ENCODE results near the gene KRTAP5-8. TPM values are rescaled to one million over a fixed set of nuclear protein-coding genes. Genes with fewer than 3 reads are reported as not detected.

The KRTAP5-8 gene
- total and polyA plus RNA-seq, 9 of the 15 experiments (the other 6 are each of a cell fraction or from before 2014, with no cell fraction given), result not detected

- Histone ChIP-seq H3K9me1 (ENCODE audit: control insufficient read depth, insufficient read depth, low read length) (no peaks in the 10 kb centered on the region), H3K27me3 (ENCODE audit: control insufficient read depth in 2 of 2, insufficient read depth in 2 of 2, low read length in 2 of 2) (peaks cover 4 to 18% of the 10 kb centered on the region in 2 experiments; a peak in 3 of 5 replicates), H3K79me2 (ENCODE audit: control insufficient read depth, insufficient read depth, low read length) (no peaks in the 10 kb centered on the region), H3K4me2 (ENCODE audit: insufficient read depth, low read length) (no peak overlapping the region), H2AFZ (ENCODE audit: low read depth, low read length) (no peak overlapping the region), H3K4me3 (no peak overlapping the region), H4K20me1 (replicated peaks; ENCODE audit: control insufficient read depth, insufficient read depth, low read length) (no peaks in the 10 kb centered on the region), H3K9ac (ENCODE audit: insufficient read depth in 1 of 2, low read depth in 2 of 2, low read length in 2 of 2) (no peak overlapping the region), H3K36me3 (ENCODE audit: control insufficient read depth, insufficient read depth, low read length) (no peaks in the 10 kb centered on the region), H3K27ac (ENCODE audit: extremely low read depth, low read depth, low read length) (no peak overlapping the region), H3K9me3 (replicated peaks; ENCODE audit: control insufficient read depth, insufficient read depth, low read depth, low read length) (no peaks in the 10 kb centered on the region), H3K4me1 (replicated peaks in 1 of 2; ENCODE audit: control insufficient read depth in 2 of 2, insufficient read depth in 2 of 2, low read length in 2 of 2) (peaks cover 0 to 11% of the 10 kb centered on the region in 2 experiments; a peak in 1 of 5 replicates)
- ATAC-seq, result no peak
- in situ Hi-C loops (cut with MboI) (no loop called here), intact Hi-C loops (cut with micrococcal nuclease) (no loop called here)
- WGBS (ENCODE audit: insufficient coverage, low coverage, missing lambda C conversion rate), result 12% methylated on average over 10 of the region's 10 CpGs
- BruUV-seq (replicated peaks), result no TSS peak
- DNase-seq (ENCODE audit: extremely low read depth in 1 of 4, low spot score in 3 of 4), result no peak
- CTCF ChIA-PET (ENCODE audit: low intra/inter-chr PET ratio), result no interaction called here
- no peak for FAIRE-seq
- POLR2A ChIA-PET, result no interaction called here
- TF ChIP-seq CEBPZ (IDR thresholded peaks at IDR 0.05; ENCODE audit: borderline replicate concordance, low read depth, low read length) (no peak), TAF7 (tag; IDR thresholded peaks at IDR 0.05) (no peak), MAZ (CRISPR knock-in tag; conservative IDR thresholded peaks at IDR 0.05 in 1 of 2, IDR thresholded peaks at IDR 0.05 in 1 of 2) (no peak), SIN3B (IDR thresholded peaks at IDR 0.05; ENCODE audit: low read depth) (no peak), MAFF (IDR thresholded peaks at IDR 0.05; ENCODE audit: low read length) (no peak), MCM2 (IDR thresholded peaks at IDR 0.05; ENCODE audit: low read depth) (no peak), HNRNPK (IDR thresholded peaks at IDR 0.05; ENCODE audit: low read depth, low read length, poor library complexity, severe bottlenecking) (no peak), MEF2D (tag; conservative IDR thresholded peaks at IDR 0.05; ENCODE audit: low read depth) (no peak), ZNF551 (CRISPR knock-in tag; IDR thresholded peaks at IDR 0.05) (no peak), NRF1 (conservative IDR thresholded peaks at IDR 0.05 in 1 of 2, IDR thresholded peaks at IDR 0.05 in 1 of 2) (no peak)
Measured at GRCh38 chr11:71519546-71519945, 18.3 kb upstream of the KRTAP5-8 start.
